ENCODE results near the gene TAGAP. TPM values are rescaled to one million over a fixed set of nuclear protein-coding genes. Genes with fewer than 3 reads are reported as not detected.

Gene TAGAP
- total RNA-seq, 1 experiment from 2014 or later: not detected

DNA sequence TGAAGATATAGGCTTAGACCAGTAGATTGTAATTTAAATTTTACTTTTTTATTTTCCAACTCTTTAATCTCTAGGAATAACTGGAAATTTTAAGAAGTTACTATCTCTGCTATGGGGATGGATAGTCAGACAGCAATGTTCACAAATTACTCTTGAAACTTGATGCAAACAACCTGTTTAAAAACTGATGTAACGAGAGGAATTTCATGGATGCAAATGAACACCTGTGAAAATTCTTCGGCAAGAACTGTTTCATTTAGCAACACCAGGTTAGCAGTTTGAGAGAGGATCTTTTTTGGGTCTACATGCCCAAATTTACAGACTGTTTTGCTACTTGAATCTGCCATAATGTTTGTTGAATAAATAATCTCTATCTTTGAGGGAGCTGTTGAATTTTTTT lies 24.8 kb downstream of the TAGAP start:
- no peak overlapping the region for H3K56ac ChIP-seq (ENCODE audit: insufficient read length, low read depth, low read length)
- H4K91ac ChIP-seq (ENCODE audit: insufficient read length, low read depth, low read length): no peak overlapping the region
- H3K4me2 ChIP-seq (ENCODE audit: insufficient read depth, insufficient read length, low read length): no peak overlapping the region
- H4K20me1 ChIP-seq (ENCODE audit: control insufficient read depth, insufficient read depth, insufficient read length): no peaks in the 10 kb centered on the region
- H3T11ph ChIP-seq (ENCODE audit: low read length): no peak overlapping the region
- H4K8ac ChIP-seq (replicated peaks; ENCODE audit: insufficient read length, low read depth, low read length): no peak overlapping the region
- H3K79me2 ChIP-seq (ENCODE audit: insufficient read depth, low read length): no peaks in the 10 kb centered on the region
- no peak overlapping the region for H2BK12ac ChIP-seq (ENCODE audit: insufficient read length, low read depth, low read length)
- peaks cover 12 to 13% of the 10 kb centered on the region in 2 experiments for H3K9me3 Mint-ChIP-seq
- no peak overlapping the region for H3K4me3 Mint-ChIP-seq
- H3K4me1 ChIP-seq (ENCODE audit: insufficient read depth, low read length): no peaks in the 10 kb centered on the region
- H4K5ac ChIP-seq (ENCODE audit: insufficient read length, low read depth, low read length): no peak overlapping the region
- no peak for DNase-seq
- no peak overlapping the region for H3K23ac ChIP-seq (ENCODE audit: insufficient read length, low read depth, low read length)
- TF ChIP-seq, protein P1, sequence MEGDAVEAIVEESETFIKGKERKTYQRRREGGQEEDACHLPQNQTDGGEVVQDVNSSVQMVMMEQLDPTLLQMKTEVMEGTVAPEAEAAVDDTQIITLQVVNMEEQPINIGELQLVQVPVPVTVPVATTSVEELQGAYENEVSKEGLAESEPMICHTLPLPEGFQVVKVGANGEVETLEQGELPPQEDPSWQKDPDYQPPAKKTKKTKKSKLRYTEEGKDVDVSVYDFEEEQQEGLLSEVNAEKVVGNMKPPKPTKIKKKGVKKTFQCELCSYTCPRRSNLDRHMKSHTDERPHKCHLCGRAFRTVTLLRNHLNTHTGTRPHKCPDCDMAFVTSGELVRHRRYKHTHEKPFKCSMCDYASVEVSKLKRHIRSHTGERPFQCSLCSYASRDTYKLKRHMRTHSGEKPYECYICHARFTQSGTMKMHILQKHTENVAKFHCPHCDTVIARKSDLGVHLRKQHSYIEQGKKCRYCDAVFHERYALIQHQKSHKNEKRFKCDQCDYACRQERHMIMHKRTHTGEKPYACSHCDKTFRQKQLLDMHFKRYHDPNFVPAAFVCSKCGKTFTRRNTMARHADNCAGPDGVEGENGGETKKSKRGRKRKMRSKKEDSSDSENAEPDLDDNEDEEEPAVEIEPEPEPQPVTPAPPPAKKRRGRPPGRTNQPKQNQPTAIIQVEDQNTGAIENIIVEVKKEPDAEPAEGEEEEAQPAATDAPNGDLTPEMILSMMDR (conservative IDR thresholded peaks at IDR 0.05): no peak
- H2BK20ac ChIP-seq (ENCODE audit: low read depth, low read length, poor library complexity, severe bottlenecking): no peak overlapping the region
- no peak overlapping the region for H2AK5ac ChIP-seq (ENCODE audit: insufficient read length, low read length)
- WGBS (ENCODE audit: extremely low coverage, insufficient read length, low lambda C conversion rate): no CpG with 5 or more reads among the region's 2 CpGs
- H3K23me2 ChIP-seq (ENCODE audit: insufficient read length, low read depth, low read length, poor library complexity, severe bottlenecking): no peaks in the 10 kb centered on the region
- no peak overlapping the region for H3K4ac ChIP-seq (ENCODE audit: low read depth, low read length)
- no peak overlapping the region for H2BK120ac ChIP-seq (ENCODE audit: low read depth, low read length, poor library complexity, severe bottlenecking)
- H3K79me1 ChIP-seq (ENCODE audit: insufficient read depth, low read depth, low read length, poor library complexity, severe bottlenecking): no peaks in the 10 kb centered on the region
- peaks cover 0 to 10% (median 2%) of the 10 kb centered on the region in 3 experiments; a peak in 3 of 7 replicates for H3K36me3 Mint-ChIP-seq (ENCODE audit: insufficient read depth in 1 of 3, low read depth in 3 of 3)
- H3K9ac ChIP-seq (ENCODE audit: extremely low read depth, insufficient read length, low read length): no peak overlapping the region
- H3K27ac Mint-ChIP-seq: no peak overlapping the region
- H2BK15ac ChIP-seq (ENCODE audit: low read depth, low read length): no peak overlapping the region
- no peak overlapping the region for H3K18ac ChIP-seq (ENCODE audit: insufficient read length, low read depth, low read length)
- no peak overlapping the region for H3K27ac ChIP-seq (ENCODE audit: insufficient read length, low read depth, low read length)
- H3K27me3 Mint-ChIP-seq (ENCODE audit: low read depth): no peaks in the 10 kb centered on the region
- H2BK5ac ChIP-seq (ENCODE audit: insufficient read length, low read length): no peak overlapping the region
- H3K9me3 ChIP-seq (ENCODE audit: control insufficient read depth, low read depth, low read length): peaks cover 6% of the 10 kb centered on the region
- H3K4me1 Mint-ChIP-seq: no peaks in the 10 kb centered on the region
- H2AFZ ChIP-seq (ENCODE audit: low read length): no peak overlapping the region
- H3K14ac ChIP-seq (ENCODE audit: insufficient read depth, low read length): no peak overlapping the region
- H3K27me3 ChIP-seq (ENCODE audit: insufficient read depth, low read length): no peaks in the 10 kb centered on the region

All from H9 (cell line).